RWPE2 (cell line): ENCODE data around the gene LRP1B.
A peak's percentile ranks its signal among the peaks of the same experiment; 100 is the strongest.

Source experiments
- ATAC-seq: fragments of 200-7000 bp; cut with Tn5 transposase; 3 replicates; pipeline ENCODE4 v1.9.1; 2021; ENCODE audit warnings: low read depth
- DNase-seq: peaks from one replicate; pipeline ENCODE4 v3.0.0-alpha.2; 2020; ENCODE audit warnings: low spot score
- H3K27ac ChIP-seq: fragments of 450-650 bp; 2 replicates; pipeline ENCODE4 v1.5.1; 2017; ENCODE audit warnings: mild to moderate bottlenecking; ENCODE audit not compliant: poor library complexity, severe bottlenecking
- H3K27me3 ChIP-seq: fragments of 250-450 bp; sonication (Bioruptor Pico); 2 replicates; pipeline ENCODE4 v1.5.1; 2021; ENCODE audit warnings: mild to moderate bottlenecking, moderate library complexity; ENCODE audit not compliant: insufficient read depth, poor library complexity, severe bottlenecking
- H3K36me3 ChIP-seq: fragments of 250-450 bp; sonication (Bioruptor Pico); 2 replicates; pipeline ENCODE4 v1.5.1; 2020; ENCODE audit warnings: low read depth, mild to moderate bottlenecking, moderate library complexity
- H3K4me1 ChIP-seq: fragments of 250-450 bp; sonication (Bioruptor Pico); 2 replicates; pipeline ENCODE4 v1.5.1; 2021; ENCODE audit warnings: mild to moderate bottlenecking, moderate library complexity; ENCODE audit not compliant: insufficient read depth, poor library complexity, severe bottlenecking
- H3K4me3 ChIP-seq: fragments of 250-450 bp; sonication (Bioruptor Pico); 2 replicates; pipeline ENCODE4 v1.5.1; 2021; ENCODE audit warnings: mild to moderate bottlenecking, moderate library complexity; ENCODE audit not compliant: severe bottlenecking
- H3K9me3 ChIP-seq: fragments of 250-450 bp; sonication (Bioruptor Pico); 2 replicates; pipeline ENCODE4 v1.5.1; 2021; ENCODE audit warnings: mild to moderate bottlenecking, moderate library complexity; ENCODE audit not compliant: severe bottlenecking
- CTCF ChIP-seq: fragments of 450-650 bp; IDR thresholded peaks from one replicate; pipeline ENCODE4 v1.5.1; 2017; ENCODE audit warnings: mild to moderate bottlenecking, moderate library complexity; ENCODE audit not compliant: poor library complexity, severe bottlenecking

Gene LRP1B

GRCh38 chr2:140359056-140359771, 1771.6 kb downstream of the LRP1B start:
- no peak overlapping the region for H3K27ac ChIP-seq
- DNase-seq (no peak), ATAC-seq (no peak)
- H3K36me3 ChIP-seq: no peaks in the 10 kb centered on the region
- H3K27me3 ChIP-seq: no peaks in the 10 kb centered on the region
- H3K4me1 ChIP-seq: peaks cover under 1% of the 10 kb centered on the region
- H3K9me3 ChIP-seq: no peaks in the 10 kb centered on the region
- H3K4me3 ChIP-seq: no peak overlapping the region
- TF ChIP-seq CTCF: no peak

GRCh38 chr2:140356697-140357096, 1774.1 kb downstream of the LRP1B start:
- Histone ChIP-seq H3K4me3 (no peak overlapping the region), H3K27ac (no peak overlapping the region), H3K36me3 (no peaks in the 10 kb centered on the region), H3K27me3 (no peaks in the 10 kb centered on the region), H3K9me3 (no peaks in the 10 kb centered on the region), H3K4me1 (peaks cover 11% of the 10 kb centered on the region)
- no peak for ATAC-seq
- no peak for DNase-seq
- no peak for TF ChIP-seq CTCF

- TF ChIP-seq CTCF: no peak
- Histone ChIP-seq H3K4me3 (no peak overlapping the region), H3K9me3 (no peaks in the 10 kb centered on the region), H3K27me3 (no peaks in the 10 kb centered on the region), H3K27ac (no peak overlapping the region), H3K4me1 (peaks cover 11% of the 10 kb centered on the region), H3K36me3 (no peaks in the 10 kb centered on the region)
- ATAC-seq (no peak), DNase-seq (no peak)
These were observed 1775.2 kb downstream of the LRP1B start for GRCh38 chr2:140355511-140356090.

- ATAC-seq: no peak
- H3K27ac ChIP-seq: peak overlapping the region; percentile 59
- H3K36me3 ChIP-seq: no peaks in the 10 kb centered on the region
- no peak for DNase-seq
- no peak for TF ChIP-seq CTCF
- H3K27me3 ChIP-seq: no peaks in the 10 kb centered on the region
- H3K9me3 ChIP-seq: no peaks in the 10 kb centered on the region
- no peak overlapping the region for H3K4me3 ChIP-seq
- H3K4me1 ChIP-seq: peaks cover 11% of the 10 kb centered on the region
These were observed 1776.3 kb downstream of the LRP1B start for GRCh38 chr2:140354544-140354943.

- no peak for TF ChIP-seq CTCF
- H3K9me3 ChIP-seq: no peaks in the 10 kb centered on the region
- no peaks in the 10 kb centered on the region for H3K27me3 ChIP-seq
- no peak for DNase-seq
- ATAC-seq: peak; percentile 99
- no peak overlapping the region for H3K4me3 ChIP-seq
- H3K36me3 ChIP-seq: no peaks in the 10 kb centered on the region
- peaks cover 11% of the 10 kb centered on the region for H3K4me1 ChIP-seq
- peak overlapping the region; percentile 59 for H3K27ac ChIP-seq
These were observed 1777.3 kb downstream of the LRP1B start for GRCh38 chr2:140353541-140353940.
